A673 (cell line): Measurements from ENCODE around the gene NAT8L. TPM values are rescaled to one million over a fixed set of nuclear protein-coding genes. Genes with fewer than 3 reads are reported as not detected.

Experiments
- BruUV-seq: library from RNA; stranded (reverse); fragments of 400-500 nt; replicated peaks from 2 replicates; lab custom pipeline; 2021; lab: Mats Ljungman, UMichigan
- CTCF ChIA-PET: fragments of 300-600 bp; sonication (Branson Sonifier 250); formaldehyde crosslinking; loops from one replicate; lab custom pipeline; 2022; ENCODE audit warnings: antibody characterized with exemption; lab: Charles Lee
- POLR2A ChIA-PET: fragments of 300-600 bp; sonication (Branson Sonifier 250); formaldehyde crosslinking; loops from one replicate; lab custom pipeline; 2022; ENCODE audit warnings: antibody characterized with exemption; ENCODE audit not compliant: low non-redundant PET; lab: Charles Lee
- DNase-seq: peaks from one replicate; pipeline ENCODE4 v3.0.0-alpha.2; 2015; ENCODE audit warnings: low spot score
- H3K27ac ChIP-seq: fragments of 200-600 bp; sonication (generic); 2 replicates; pipeline ENCODE4 v1.5.1; 2016; ENCODE audit warnings: mixed run types, low read depth, mild to moderate bottlenecking, mixed read lengths, antibody characterized with exemption, low read length; ENCODE audit not compliant: poor library complexity, severe bottlenecking
- H3K27me3 ChIP-seq: fragments of 200-600 bp; sonication (generic); replicated peaks from 2 replicates; pipeline ENCODE4 v1.6.1; 2017; ENCODE audit warnings: mixed run types, low read depth, mild to moderate bottlenecking, mixed read lengths, antibody characterized with exemption, low read length; ENCODE audit not compliant: insufficient read depth, poor library complexity
- H3K36me3 ChIP-seq: fragments of 200-600 bp; sonication (generic); 2 replicates; pipeline ENCODE4 v1.6.1; 2016; ENCODE audit warnings: mixed run types, mild to moderate bottlenecking, mixed read lengths, antibody characterized with exemption, low read length; ENCODE audit not compliant: insufficient read depth, poor library complexity, severe bottlenecking
- H3K4me1 ChIP-seq: fragments of 200-600 bp; sonication (generic); 2 replicates; pipeline ENCODE4 v1.6.1; 2017; ENCODE audit warnings: mixed run types, mild to moderate bottlenecking, mixed read lengths, antibody characterized with exemption, low read length; ENCODE audit not compliant: insufficient read depth, poor library complexity, severe bottlenecking
- H3K4me3 ChIP-seq: fragments of 200-600 bp; sonication (generic); 2 replicates; pipeline ENCODE4 v1.5.1; 2016; ENCODE audit warnings: low read depth, mixed run types, mild to moderate bottlenecking, mixed read lengths, low read length; ENCODE audit not compliant: poor library complexity, severe bottlenecking
- H3K9me3 ChIP-seq: fragments of 200-600 bp; sonication (generic); 2 replicates; pipeline ENCODE4 v1.6.1; 2016; ENCODE audit warnings: mixed run types, low read depth, mild to moderate bottlenecking, mixed read lengths, antibody characterized with exemption, low read length; ENCODE audit not compliant: poor library complexity, severe bottlenecking
- CTCF ChIP-seq: fragments of 300-800, 200-600 bp; sonication (generic); conservative IDR thresholded peaks from 2 replicates; pipeline ENCODE4 v1.5.1; 2017; ENCODE audit warnings: low read depth, mild to moderate bottlenecking, antibody characterized with exemption, low read length, moderate library complexity, mixed read lengths
- EZH2 ChIP-seq: fragments of 200-600 bp; sonication (generic); IDR thresholded peaks from 2 replicates; pipeline ENCODE4 v1.6.1; 2017; ENCODE audit warnings: borderline replicate concordance, low read depth, mild to moderate bottlenecking, mixed read lengths, antibody characterized with exemption, low read length; ENCODE audit not compliant: poor library complexity, severe bottlenecking
- intact Hi-C: fragments of 100-400 bp; cut with micrococcal nuclease; formaldehyde crosslinking; loops from one replicate; pipeline ENCODE4 v1.10.0; 2022; ENCODE audit not compliant: unreplicated experiment
- total RNA-seq: library from RNA; stranded (reverse); gene quantifications from 2 replicates; pipeline ENCODE4 v1.2.3, GENCODE V29; 2021

The NAT8L gene
- total RNA-seq, 1 experiment from 2014 or later, result 2.5 TPM

DNA sequence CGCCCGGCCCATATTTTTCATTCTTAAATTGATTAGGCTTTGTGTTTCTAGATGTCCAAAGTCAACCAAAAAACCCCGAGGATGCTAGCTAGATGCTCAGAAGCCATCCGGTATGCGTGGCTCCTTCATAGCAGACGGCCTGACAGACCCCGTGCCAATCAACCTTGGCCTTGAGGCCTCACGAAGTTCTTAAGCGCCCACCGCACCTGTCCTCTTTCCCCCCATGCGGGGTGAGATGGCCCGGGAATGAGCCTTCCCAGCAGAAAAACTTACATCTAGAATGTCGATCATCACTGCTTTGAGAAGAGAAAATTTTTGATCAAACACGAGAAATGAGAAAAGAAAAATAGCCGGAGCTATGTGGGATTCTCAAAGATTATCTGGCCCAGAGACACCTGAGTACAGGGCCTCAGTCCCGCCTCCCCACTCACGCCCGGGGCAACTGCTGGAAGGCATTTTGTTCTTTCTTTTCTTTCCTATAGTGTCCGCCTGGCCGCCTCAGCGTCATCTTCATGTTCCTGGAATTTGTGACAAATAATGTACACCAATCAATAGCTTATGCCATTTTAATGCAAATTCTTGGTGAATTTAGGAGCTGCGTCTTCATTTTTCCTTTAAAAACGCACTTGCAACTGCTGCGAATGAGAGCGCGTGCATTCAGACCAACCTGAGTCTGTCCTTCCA lies 1.6 kb upstream of the NAT8L start:
- intact Hi-C loops, result no loop called here
- Histone ChIP-seq H3K36me3 (no peaks in the 10 kb centered on the region), H3K4me1 (no peaks in the 10 kb centered on the region), H3K27ac (no peak overlapping the region), H3K9me3 (no peaks in the 10 kb centered on the region), H3K27me3 (peaks cover 15% of the 10 kb centered on the region), H3K4me3 (no peak overlapping the region)
- DNase-seq, result no peak
- CTCF ChIA-PET, result no interaction called here
- POLR2A ChIA-PET, result no interaction called here
- TF ChIP-seq CTCF (no peak), EZH2 (no peak)
- BruUV-seq, result no TSS peak

- Histone ChIP-seq H3K4me3 (peak overlapping the region; percentile 47), H3K4me1 (no peaks in the 10 kb centered on the region), H3K27me3 (peaks cover 11% of the 10 kb centered on the region), H3K36me3 (no peaks in the 10 kb centered on the region), H3K9me3 (no peaks in the 10 kb centered on the region), H3K27ac (no peak overlapping the region)
- intact Hi-C loops, result no loop called here
- no TSS peak for BruUV-seq
- CTCF ChIA-PET, result no interaction called here
- no peak for DNase-seq
- POLR2A ChIA-PET, result no interaction called here
- TF ChIP-seq EZH2, result no peak
- TF ChIP-seq CTCF, result no peak
Observed at GRCh38 chr4:2058264-2059045, 672 bp upstream of the NAT8L start.

DNA sequence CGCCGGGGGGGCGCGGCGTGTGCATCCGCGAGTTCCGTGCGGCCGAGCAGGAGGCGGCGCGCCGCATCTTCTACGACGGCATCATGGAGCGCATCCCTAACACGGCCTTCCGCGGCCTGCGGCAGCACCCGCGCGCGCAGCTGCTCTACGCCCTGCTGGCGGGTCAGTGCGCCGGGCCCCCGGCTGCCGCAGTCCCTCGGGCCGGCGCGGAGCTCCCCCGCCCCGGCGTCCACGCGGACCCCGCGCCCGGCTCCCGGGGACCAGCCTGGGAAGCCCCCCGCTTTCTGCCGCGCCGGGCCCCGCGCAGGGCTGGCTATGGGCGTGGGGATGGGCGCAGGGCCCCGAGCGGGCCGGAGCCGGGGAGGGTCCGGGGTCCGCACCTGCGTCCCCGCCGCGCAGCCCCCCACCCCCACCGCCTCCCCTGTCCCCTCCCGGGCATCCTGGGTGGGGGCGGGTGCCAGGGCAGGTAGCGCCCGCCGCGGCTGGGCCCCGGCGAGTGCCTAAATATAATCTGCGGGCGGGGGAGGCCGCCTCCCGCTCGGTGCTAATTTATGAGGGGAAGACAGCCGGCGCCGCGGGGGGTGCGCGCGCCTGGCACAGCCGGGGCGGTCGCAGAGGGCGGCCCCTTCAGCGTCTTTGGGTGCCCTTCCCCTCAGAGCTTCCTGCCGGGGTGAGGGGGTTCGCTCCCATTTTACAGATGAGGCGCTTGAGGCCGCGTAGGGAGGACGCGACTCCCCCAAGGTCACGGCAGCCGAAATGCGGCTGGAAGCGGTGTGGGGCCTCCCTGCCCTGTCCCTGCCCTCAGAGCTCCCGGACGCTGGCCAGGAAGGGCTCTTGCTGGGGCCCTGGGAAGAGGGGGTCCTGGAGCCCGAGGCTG lies 837 bp downstream of the NAT8L start:
- no peaks in the 10 kb centered on the region for H3K4me1 ChIP-seq
- intact Hi-C loops, result no loop called here
- peak overlapping the region; percentile 33 for H3K4me3 ChIP-seq
- DNase-seq, result peak; percentile 41
- CTCF ChIA-PET, result no interaction called here
- peaks cover 11% of the 10 kb centered on the region for H3K27me3 ChIP-seq
- H3K27ac ChIP-seq, result no peak overlapping the region
- POLR2A ChIA-PET, result no interaction called here
- TF ChIP-seq EZH2, result no peak
- TF ChIP-seq CTCF, result no peak
- no peaks in the 10 kb centered on the region for H3K36me3 ChIP-seq
- no TSS peak for BruUV-seq
- no peaks in the 10 kb centered on the region for H3K9me3 ChIP-seq
